DMS153 treated with DMSO at 0.1 percent for 48 hours (cell line): ENCODE data around the gene ERVFRD-1.
"Not testable (repeated sequence)": the region's sequence is repeated elsewhere in the genome, so short reads cannot be mapped to it uniquely, and the experiment has no call there.

Experiments used
- DNase-seq: peaks from one replicate; lab custom pipeline; 2025; ENCODE audit not compliant: unreplicated experiment; lab: John Stamatoyannopoulos, UW

The ERVFRD-1 gene

DNA sequence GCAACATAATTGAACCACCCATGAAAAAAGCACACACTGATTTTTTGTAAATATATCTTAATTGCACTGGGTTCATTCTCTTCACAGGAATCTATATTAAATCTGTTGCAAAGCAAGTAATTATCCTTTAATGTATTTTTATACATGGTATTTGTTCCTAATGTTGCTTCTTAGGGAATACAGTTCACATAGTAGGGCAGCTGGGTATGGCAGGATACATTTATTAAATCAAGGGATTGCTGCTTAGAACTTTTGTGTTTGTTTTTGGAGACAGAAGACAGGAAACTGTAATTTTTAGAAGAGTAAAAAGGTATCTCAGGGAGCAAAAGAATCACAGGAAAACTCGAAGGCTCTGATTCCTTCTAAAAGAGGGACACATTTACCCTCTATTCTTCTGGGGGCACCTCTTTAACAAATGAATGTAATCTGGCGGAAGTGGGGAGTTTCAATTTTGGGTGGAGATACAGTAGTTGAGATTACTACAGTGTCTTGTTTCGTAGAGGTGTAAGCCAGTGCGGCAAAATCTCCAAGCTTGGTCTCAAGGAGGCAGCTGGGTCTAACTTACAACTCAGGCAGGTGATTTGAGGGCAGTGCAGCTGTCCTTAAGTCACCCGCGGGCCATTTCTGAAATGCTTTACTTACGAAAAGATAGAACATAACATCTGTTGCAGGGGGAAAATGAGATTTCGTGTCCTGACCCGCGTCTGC lies 18.7 kb downstream of the ERVFRD-1 start:
- DNase-seq: no peak

DNA sequence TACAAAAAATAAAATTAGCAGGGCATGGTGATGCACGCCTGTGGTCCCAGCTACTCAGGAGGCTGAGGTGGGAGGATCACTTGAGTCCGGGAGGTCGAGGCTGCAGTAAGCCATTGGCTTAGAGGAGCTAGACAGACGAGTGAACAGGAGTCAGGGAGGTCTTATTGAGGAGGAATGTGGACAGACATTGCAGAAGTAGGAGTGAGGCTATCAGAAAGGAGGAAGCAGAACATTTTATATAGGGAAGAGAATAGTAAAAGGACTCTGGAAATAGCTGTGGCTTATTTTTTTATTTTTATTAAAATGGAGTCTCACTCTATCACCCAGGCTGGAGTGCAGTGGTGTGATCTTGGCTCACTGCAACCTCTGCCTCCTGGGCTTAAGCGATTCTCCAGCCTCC lies 20.4 kb downstream of the ERVFRD-1 start:
- DNase-seq: not testable (repeated sequence)

DNA sequence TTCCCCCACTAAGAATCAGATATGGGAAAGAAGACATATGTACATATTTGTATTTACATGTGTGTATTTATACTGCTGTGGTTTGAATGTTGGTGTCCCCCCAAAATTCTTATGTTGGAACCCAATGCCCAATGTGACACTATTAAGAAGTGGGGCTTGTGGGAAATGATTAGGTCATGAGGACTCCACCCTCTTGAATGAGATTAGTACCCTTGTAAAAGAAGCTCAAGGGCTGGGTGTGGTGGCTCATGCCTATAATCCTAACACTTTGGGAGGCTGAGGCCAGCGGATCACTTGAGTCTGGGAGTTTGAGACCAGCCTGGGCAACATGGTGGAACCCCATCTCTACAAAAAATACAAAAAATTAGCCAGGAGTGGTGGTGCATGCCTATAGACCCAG lies 21.8 kb downstream of the ERVFRD-1 start:
- no peak for DNase-seq

DNA sequence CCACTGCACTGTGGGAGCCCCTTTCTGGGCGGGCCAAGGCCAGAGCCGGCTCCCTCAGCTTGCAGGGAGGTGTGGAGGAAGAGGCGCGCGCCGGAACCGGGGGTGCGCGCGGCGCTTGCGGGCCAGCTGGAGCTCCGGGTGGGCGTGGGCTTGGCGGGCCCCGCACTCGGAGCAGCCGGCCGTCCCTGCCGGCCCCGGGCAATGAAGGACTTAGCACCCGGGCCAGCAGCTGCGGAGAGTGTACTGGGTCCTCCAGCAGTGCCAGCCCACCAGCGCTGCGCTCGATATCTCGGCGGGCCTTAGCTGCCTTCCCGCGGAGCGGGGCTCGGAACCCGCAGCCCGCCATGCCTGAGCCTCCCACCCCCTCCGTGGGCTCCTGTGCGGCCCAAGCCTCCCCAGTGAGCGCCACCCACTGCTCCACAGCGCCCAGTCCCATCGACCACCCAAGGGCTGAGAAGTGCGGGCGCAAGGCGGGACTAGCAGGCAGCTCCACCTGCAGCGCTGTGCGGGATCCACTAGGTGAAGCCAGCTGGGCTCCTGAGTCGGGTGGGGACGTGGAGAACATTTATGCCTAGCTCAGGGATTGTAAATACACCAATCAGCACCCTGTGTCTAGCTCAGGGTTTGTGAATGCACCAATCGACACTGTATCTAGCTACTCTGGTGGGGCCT lies 24.2 kb downstream of the ERVFRD-1 start:
- DNase-seq: not testable (repeated sequence)

DNA sequence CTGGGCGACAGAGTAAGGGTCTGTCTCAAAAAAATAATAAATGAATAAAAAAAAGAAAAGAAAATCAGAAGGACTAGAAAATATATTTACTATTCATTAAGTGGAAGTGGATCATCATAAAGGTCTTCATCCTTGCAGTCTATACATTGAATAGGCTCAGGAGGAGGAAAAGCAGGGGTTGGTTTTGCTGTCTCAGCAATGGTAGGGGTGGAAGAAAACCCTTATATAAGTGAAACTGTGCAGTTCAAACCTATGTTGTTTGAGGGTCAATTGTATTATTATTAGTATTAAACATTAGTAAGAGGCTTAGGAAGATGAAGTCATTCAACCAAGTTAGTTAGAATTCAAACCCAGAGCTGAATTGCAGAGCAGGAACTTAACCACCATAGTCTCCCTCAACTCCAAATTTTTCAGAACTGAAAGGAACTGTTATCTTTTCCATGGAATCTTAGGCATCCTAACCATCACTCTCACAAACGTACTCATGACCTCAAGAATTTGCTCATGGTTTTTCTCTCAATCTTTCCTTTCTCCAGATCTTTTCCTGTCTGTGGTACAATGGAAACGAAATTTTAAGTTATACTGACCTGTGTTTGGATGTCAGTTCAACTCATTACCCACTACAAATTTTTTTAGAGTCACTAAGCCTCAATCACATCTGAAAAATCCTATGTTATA lies 25.6 kb downstream of the ERVFRD-1 start:
- no peak for DNase-seq

DNA sequence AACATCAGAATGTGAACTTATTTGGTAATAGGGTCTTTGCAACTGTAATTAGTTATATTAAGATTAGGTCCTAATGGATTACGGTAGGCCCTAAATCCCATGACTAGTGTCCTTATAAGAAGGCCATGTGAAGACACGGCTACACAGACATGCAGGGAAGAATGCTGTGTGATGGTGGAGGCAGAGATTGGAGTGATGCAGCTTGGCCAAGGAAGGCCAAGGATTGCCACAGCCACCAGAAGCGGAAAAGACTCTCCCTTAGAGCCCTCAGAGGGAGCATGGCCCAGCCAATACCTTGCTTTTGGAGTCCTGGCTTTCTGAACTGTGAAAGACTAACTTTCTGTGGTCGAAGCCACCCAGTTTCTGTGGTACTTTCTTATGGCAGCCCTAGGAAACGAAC lies 27.6 kb downstream of the ERVFRD-1 start:
- DNase-seq: no peak

DNA sequence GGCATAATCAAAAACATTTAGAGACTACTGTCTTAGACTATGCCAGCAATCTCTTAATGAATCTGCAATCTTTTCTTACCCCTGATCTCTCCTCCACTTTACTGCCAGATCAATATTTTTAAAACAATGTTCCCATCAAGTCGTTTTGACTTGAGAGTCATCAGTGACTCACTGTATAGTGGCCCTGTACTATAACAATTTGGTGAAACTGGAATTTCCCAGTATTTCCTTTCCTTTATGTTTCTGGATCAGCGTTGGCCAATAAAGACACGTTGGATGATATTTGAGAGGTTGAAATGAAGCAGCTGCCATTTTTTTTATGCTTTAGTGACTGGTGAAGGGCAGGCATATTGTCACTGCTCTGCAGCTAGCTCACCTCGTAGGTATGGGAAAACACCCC lies 28.0 kb downstream of the ERVFRD-1 start:
- no peak for DNase-seq

DNA sequence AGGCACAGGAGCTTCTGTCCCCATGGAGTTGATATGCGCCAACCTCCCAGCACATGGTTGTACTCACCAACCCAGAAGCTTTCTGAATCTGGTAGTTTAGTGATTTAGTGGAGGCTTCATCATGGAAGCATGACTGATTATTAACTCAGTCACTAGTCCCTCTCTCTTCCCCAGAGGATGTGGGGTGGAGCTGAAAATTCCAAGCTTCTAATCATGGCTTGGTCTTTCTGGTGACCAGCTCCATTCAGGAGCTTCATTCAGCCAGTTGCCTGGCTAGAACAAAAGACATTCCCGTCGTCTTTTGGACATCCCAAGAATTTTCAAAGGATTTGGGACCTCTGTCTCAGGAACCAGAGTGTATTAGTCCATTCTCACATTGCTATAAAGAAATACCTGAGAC lies 31.2 kb downstream of the ERVFRD-1 start:
- DNase-seq: no peak

DNA sequence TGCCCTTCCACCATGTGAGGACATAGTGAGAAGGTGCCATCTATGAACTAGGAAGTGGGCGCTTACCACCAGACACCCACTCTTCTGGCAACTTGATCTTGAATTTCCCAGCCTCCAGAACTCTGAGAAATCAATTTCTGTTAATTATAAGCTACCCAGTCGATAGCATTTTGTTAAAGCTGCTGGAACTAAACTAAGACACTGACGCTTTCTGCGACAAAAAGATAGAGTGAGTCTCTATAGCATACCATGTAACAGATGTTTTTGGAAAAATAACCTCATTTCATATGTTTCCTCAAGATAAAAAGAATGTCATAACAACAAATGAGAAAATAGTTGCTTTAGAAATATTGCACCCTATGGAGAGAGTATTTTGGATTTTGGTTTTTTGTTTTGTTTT lies 33.3 kb downstream of the ERVFRD-1 start:
- no peak for DNase-seq

DNA sequence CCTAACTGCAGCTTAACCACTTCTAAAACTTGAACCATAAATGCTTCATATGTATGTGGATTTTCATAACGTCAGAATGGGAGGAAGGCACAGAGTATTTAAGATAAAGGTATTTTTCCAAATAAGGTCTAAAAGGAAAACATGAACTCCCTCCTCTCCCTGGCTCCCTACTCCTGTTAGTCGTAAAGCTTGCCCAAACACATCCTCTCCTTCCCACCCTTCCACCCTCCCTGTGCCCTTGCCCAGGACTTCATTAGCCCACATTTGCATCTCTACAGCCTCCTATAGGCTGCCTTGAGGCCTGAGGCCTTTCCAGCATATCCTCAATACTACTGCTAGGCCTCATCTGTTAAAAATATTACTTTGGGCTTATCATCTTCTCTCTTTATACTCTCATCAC lies 35.0 kb downstream of the ERVFRD-1 start:
- DNase-seq: no peak

DNA sequence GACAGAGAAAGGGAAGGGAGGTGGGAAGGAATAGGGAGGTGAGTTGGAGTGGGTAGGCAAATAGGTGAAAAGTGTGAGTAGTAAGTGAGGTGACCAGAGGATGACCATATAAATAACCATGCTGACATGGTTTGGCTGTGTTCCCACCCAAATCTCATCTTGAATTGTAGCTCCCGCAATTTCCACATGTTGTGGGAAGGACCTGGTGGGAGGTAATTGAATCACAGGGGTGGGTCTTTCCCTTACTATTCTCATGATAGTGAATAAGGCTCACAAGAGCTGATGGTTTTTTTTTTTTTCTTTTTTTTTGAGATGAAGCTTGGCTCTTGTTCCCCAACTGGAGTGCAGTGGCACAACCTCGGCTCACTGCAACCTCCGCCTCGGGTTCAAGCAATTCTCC lies 39.4 kb downstream of the ERVFRD-1 start:
- no peak for DNase-seq

DNA sequence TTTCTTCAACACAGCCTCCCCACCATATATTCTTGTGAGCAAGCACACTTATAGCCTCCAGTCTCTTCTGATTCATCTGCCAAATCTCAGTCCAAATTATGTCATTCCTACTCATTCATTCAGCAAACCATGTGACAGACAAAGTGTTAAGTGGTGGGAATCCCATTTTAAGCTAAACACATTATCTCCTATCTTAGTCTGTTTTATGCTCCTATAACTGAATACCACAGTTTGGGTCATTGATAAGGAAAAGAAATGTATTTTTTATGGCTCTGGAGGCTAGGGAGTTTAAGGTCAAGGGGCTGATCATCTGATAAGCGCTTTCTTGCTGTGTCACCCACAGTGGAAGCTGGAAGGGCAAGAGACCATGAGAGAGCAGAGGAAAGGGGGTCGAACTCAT lies 41.8 kb downstream of the ERVFRD-1 start:
- no peak for DNase-seq

DNA sequence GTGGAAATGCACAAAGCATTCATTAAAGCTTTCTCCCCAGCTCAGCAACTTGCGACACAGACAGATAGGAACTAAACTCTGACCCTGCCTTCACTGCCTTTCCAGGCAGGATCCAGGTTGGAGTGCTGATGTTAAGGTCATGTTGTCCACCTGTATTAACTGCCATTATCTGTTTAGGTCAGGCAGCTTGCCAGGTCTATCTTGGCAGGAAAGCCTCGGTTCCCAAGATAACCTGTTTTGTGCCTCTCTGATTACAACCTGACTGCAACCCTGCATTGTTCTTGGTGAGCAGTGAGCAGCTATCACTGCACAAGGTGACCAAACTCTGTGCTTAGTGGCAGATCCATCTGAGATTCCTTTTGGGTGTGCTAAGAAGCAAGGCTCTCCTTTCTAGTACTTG lies 44.2 kb downstream of the ERVFRD-1 start:
- peak; percentile 9 for DNase-seq

DNA sequence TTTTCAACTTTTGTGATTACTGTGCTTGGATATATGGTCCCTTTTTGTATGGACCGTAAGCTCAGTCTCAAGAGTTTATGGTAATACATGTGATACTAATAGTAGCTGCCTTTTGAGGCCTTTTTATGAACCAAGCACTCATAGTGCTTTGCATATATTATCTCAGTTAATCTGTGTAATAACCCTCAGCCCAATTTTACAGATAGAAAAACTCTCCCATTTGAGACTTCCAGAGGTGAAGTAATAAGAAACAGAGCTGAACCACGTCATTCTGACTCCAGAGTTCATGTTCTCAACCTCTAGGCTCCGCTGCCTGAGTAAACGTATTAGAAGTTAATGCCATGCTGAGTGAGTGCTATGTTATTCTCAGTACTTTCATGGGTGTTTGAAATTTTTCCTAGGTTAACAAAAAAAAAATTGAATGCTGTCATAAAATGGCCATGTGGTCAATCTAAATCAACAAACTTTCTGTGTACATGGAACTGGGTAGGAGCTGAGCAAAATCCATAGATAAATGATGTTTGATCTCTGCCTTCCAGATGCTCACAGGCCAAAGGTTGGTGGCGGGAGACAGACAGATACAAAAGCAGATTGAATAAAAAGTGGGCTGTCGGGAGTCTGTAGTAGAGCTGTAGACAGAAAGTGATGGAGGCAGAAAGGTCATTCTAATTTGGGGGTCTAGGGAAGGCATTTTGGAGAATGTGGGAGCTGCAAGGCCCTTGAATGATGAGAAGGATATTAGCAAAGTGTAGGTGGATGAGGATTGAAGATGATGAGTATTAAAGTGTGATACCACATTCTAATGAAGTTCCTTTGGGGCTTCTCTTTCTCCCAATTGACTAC lies 44.8 kb downstream of the ERVFRD-1 start:
- DNase-seq: no peak

DNA sequence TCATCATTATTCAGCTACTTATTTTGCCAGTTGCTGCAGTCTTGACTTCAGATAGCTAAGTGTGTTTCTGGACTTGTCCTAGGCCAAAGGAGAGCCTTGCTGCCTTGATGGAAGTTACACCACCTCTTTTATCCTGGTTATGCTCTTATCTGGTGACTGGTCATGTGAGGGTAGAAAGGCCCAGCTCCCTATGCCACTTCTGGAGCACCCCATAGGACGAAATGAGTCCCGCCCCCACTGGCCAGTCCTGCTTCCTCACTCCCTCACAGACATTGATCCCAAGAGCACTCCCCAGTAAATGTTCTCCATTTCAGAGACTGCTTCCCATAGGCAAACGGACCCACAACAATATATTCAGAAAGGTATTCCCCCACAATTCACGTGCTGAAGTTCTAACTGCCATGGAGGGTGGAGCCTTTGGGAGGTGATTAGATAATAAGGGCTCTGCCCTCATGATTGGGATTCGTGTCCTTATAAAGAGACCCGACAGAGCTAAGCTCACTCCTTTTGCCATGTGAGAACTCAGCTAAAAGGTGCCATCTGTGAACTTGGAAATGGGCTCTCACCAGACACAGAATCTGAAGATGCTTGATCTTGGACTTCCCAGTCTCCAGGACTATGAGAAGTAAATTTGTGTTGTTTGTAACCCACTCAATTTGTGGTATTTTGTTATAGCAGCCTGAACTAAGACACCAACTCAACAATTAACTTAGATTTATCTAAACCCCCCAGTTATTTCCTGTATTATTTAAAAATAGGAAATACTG lies 45.9 kb downstream of the ERVFRD-1 start:
- no peak for DNase-seq

DNA sequence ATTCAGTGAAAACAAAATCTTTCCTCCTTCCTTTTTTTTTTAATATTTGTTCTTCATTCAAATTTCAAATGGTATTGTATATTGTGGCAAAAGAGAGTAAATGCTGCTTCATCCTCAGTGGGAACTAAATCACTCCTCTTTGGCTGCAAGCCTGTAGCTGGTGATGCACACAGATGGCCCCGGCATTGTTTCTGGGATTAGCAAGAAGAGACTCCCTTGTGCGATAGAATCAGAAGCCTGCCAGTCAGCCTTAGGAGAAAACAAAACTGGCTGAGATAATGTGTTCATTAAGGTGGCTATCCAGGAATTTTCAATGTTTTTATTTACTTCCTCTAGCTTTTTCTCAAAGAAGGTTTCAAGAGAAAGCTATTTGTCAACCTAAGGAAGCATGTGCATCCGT lies 46.7 kb downstream of the ERVFRD-1 start:
- DNase-seq: no peak

DNA sequence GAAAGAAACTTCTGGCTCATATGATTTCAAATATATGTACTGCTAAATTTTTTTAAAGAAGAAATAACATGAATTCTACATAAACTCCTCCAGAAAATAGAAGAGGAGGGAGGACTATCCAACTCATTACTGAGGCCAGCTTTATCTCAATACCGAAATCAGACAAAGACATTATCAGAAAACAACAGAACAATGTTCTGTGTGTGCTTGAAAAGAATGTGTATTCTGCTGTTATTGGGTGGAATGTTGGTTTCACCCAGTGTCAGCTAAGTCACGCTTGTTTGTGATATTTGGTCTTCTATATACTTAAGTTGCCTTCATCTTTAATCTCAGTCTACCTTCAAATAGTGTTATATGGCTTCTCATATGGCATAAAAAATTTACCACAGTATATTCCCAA lies 48.8 kb downstream of the ERVFRD-1 start:
- DNase-seq: no peak

DNA sequence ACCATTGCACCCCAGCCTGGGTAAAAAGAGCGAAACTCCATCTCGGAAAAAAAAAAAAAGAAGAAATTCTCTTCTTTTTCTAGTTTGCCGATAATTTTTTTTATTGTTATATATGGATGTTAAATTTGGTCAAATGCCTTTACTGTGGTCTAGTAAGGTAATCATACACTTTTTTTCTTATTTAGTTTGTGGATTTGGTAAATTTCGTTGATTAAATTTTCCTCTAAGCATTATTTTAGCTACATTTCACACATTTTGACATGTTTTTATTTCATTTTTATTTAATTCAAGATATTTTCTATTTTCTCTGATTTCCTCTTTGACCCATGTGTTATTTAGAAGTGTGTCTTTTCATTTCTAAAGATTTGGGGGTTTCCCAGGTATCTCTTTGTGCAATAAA lies 49.4 kb downstream of the ERVFRD-1 start:
- DNase-seq: no peak

DNA sequence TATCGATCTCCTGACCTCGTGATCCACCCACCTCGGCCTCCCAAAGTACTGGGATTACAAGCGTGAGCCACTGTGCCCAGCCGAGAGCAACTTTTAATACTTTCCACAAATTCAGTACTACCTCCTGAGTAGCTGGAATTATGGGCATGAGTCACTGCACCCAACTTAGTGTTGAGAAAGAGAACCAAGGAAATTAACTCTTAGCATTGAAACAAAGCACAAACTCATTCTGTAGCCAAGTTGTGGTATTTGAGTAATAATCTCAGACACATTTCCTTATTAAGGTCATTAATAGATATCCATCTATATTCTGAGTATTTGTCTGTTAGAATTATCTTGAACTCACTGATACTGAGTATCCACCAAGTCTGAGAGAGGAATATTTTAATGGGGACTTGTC lies 53.1 kb downstream of the ERVFRD-1 start:
- no peak for DNase-seq

DNA sequence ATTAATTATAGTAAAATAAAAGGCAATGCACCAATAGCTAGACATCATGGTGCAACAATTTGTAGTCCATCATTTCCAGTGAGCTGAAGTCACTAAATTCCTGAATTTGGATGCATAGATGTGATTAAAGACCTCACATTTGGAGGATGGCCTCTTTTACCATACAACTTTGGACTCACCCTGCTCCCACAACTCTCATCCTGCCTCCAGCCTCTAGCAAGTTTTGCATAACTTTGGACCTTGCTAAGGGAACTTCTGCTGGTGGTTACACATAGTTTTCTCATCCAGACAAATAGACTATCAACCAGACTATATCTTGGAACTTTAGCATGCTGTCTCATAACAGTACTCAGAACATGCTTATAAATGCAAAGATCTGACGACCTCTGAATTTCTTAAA lies 54.7 kb downstream of the ERVFRD-1 start:
- no peak for DNase-seq

DNA sequence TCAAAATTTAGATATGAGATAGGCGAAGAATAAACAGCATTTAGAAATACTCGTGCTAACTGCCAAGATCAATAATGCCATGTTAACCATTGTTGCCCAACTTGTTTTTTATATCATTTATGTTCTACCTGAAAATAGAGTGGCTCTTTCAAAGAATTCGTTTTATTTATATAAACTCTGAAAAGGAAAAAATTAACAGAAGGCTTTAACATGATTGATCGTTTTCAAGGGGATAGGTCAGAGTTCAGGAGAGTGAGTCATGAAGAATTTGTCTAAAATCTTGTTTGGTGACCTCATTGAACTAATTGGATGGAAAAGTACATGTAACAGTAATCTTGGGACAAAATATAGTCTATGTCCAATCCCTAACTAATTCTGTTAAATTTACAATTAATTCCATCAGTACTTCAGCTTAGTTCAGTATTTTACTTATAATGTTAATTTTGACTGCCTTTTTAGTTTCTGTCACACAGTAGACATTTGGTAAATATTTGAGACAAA lies 56.3 kb downstream of the ERVFRD-1 start:
- no peak for DNase-seq
